MM.1S (cell line): Measurements from ENCODE around the gene MTHFD1L.

Source experiments
- DNase-seq: peaks from one replicate; pipeline ENCODE4 v3.0.0-alpha.2; 2015
- H2AFZ ChIP-seq: fragments of 300-600 bp; sonication (generic); 2 replicates; pipeline ENCODE4 v1.6.0; 2016; ENCODE audit warnings: antibody characterized with exemption, low read length
- H3F3A ChIP-seq: fragments of 300-600 bp; sonication (generic); 2 replicates; pipeline ENCODE4 v1.6.1; 2016; ENCODE audit warnings: mild to moderate bottlenecking, antibody characterized with exemption, low read length, moderate library complexity, mixed read lengths; ENCODE audit not compliant: insufficient read depth
- H3K27ac ChIP-seq: fragments of 300-600 bp; sonication (generic); 2 replicates; pipeline ENCODE4 v1.5.1; 2016; ENCODE audit warnings: mild to moderate bottlenecking, low read length
- H3K27me3 ChIP-seq: fragments of 300-600 bp; sonication (generic); replicated peaks from 2 replicates; pipeline ENCODE4 v1.6.0; 2016; ENCODE audit warnings: low read length; ENCODE audit not compliant: insufficient read depth
- H3K36me3 ChIP-seq: fragments of 300-600 bp; sonication (generic); replicated peaks from 2 replicates; pipeline ENCODE4 v1.6.1; 2016; ENCODE audit warnings: mild to moderate bottlenecking, low read length, mixed read lengths; ENCODE audit not compliant: insufficient read depth
- H3K4me1 ChIP-seq: fragments of 300-600 bp; sonication (generic); 2 replicates; pipeline ENCODE4 v1.6.1; 2016; ENCODE audit warnings: low read length, mixed read lengths
- H3K4me2 ChIP-seq: fragments of 300-600 bp; sonication (generic); 2 replicates; pipeline ENCODE4 v1.6.0; 2016; ENCODE audit warnings: low read depth, low read length
- H3K4me3 ChIP-seq: fragments of 300-600 bp; sonication (generic); 2 replicates; pipeline ENCODE4 v1.5.1; 2016; ENCODE audit warnings: low read length, mixed read lengths
- H3K79me2 ChIP-seq: fragments of 300-600 bp; sonication (generic); 2 replicates; pipeline ENCODE4 v1.6.1; 2016; ENCODE audit warnings: mixed run types, low read length, mixed read lengths
- H3K9ac ChIP-seq: fragments of 300-600 bp; sonication (generic); 2 replicates; pipeline ENCODE4 v1.6.1; 2016; ENCODE audit warnings: low read length, mixed read lengths
- H3K9me2 ChIP-seq: fragments of 300-600 bp; sonication (generic); replicated peaks from 2 replicates; pipeline ENCODE4 v1.6.1; 2016; ENCODE audit warnings: mild to moderate bottlenecking, low read length, mixed read lengths; ENCODE audit not compliant: insufficient read depth
- H3K9me3 ChIP-seq: fragments of 300-600 bp; sonication (generic); replicated peaks from 2 replicates; pipeline ENCODE4 v1.6.1; 2016; ENCODE audit warnings: mild to moderate bottlenecking, low read length, mixed read lengths; ENCODE audit not compliant: insufficient read depth
- H4K20me1 ChIP-seq: fragments of 300-600 bp; sonication (generic); 2 replicates; pipeline ENCODE4 v1.6.1; 2016; ENCODE audit warnings: mild to moderate bottlenecking, low read length, moderate library complexity, mixed read lengths; ENCODE audit not compliant: insufficient read depth
- CTCF ChIP-seq: fragments of 300-600 bp; sonication (generic); IDR thresholded peaks from 2 replicates; pipeline ENCODE4 v1.5.1; 2016; ENCODE audit warnings: antibody characterized with exemption, low read length, mixed read lengths
- EZH2 ChIP-seq: fragments of 300-600 bp; sonication (generic); optimal IDR thresholded peaks from 2 replicates; pipeline ENCODE3; 2017; ENCODE audit warnings: low read depth, mild to moderate bottlenecking, antibody characterized with exemption, low read length, mixed read lengths
- EZH2phosphoT487 ChIP-seq: fragments of 300-600 bp; sonication (generic); IDR thresholded peaks from 2 replicates; pipeline ENCODE4 v1.6.1; 2018; ENCODE audit warnings: antibody characterized with exemption, low read length

MTHFD1L gene

GRCh38 chr6:151108548-151108947 lies 243.0 kb downstream of the MTHFD1L start:
- no peak overlapping the region for H3K4me2 ChIP-seq
- no peaks in the 10 kb centered on the region for H3K4me1 ChIP-seq
- no peak overlapping the region for H3K27ac ChIP-seq
- TF ChIP-seq CTCF (no peak), EZH2phosphoT487 (no peak), EZH2 (no peak)
- H3K36me3 ChIP-seq = no peaks in the 10 kb centered on the region
- no peaks in the 10 kb centered on the region for H3K79me2 ChIP-seq
- no peaks in the 10 kb centered on the region for H4K20me1 ChIP-seq
- H2AFZ ChIP-seq = no peak overlapping the region
- no peaks in the 10 kb centered on the region for H3K9me2 ChIP-seq
- no peak for DNase-seq
- no peaks in the 10 kb centered on the region for H3F3A ChIP-seq
- H3K9me3 ChIP-seq = no peaks in the 10 kb centered on the region
- no peak overlapping the region for H3K9ac ChIP-seq
- H3K27me3 ChIP-seq = no peaks in the 10 kb centered on the region
- H3K4me3 ChIP-seq = no peak overlapping the region

GRCh38 chr6:151109361-151109760 lies 243.9 kb downstream of the MTHFD1L start:
- H3K4me2 ChIP-seq = no peak overlapping the region
- H3K4me3 ChIP-seq = no peak overlapping the region
- no peak overlapping the region for H3K27ac ChIP-seq
- H3K27me3 ChIP-seq = no peaks in the 10 kb centered on the region
- H4K20me1 ChIP-seq = no peaks in the 10 kb centered on the region
- no peaks in the 10 kb centered on the region for H3K36me3 ChIP-seq
- DNase-seq = no peak
- no peaks in the 10 kb centered on the region for H3K4me1 ChIP-seq
- no peaks in the 10 kb centered on the region for H3K79me2 ChIP-seq
- H3K9ac ChIP-seq = no peak overlapping the region
- TF ChIP-seq EZH2 (no peak), EZH2phosphoT487 (no peak), CTCF (no peak)
- H2AFZ ChIP-seq = no peak overlapping the region
- no peaks in the 10 kb centered on the region for H3K9me3 ChIP-seq
- H3K9me2 ChIP-seq = no peaks in the 10 kb centered on the region
- no peaks in the 10 kb centered on the region for H3F3A ChIP-seq

GRCh38 chr6:151109869-151110575 lies 244.5 kb downstream of the MTHFD1L start:
- no peak for DNase-seq
- H3K9me3 ChIP-seq = no peaks in the 10 kb centered on the region
- no peaks in the 10 kb centered on the region for H3K27me3 ChIP-seq
- H3K27ac ChIP-seq = no peak overlapping the region
- no peaks in the 10 kb centered on the region for H3F3A ChIP-seq
- TF ChIP-seq EZH2 (no peak), EZH2phosphoT487 (no peak), CTCF (no peak)
- H3K36me3 ChIP-seq = no peaks in the 10 kb centered on the region
- no peaks in the 10 kb centered on the region for H4K20me1 ChIP-seq
- H3K4me2 ChIP-seq = no peak overlapping the region
- H3K79me2 ChIP-seq = no peaks in the 10 kb centered on the region
- no peak overlapping the region for H2AFZ ChIP-seq
- no peaks in the 10 kb centered on the region for H3K4me1 ChIP-seq
- no peaks in the 10 kb centered on the region for H3K9me2 ChIP-seq
- no peak overlapping the region for H3K4me3 ChIP-seq
- no peak overlapping the region for H3K9ac ChIP-seq
